ENCODE data around the gene SLIT1. TPM values are rescaled to one million over a fixed set of nuclear protein-coding genes. Genes with fewer than 3 reads are reported as not detected.

The SLIT1 gene
- total RNA-seq, 2 donors from 2014 or later, result 0.44 to 0.50 TPM

- no peak for DNase-seq
- Mint-ChIP-seq H3K4me3 (no peak overlapping the region), H3K27me3 (no peaks in the 10 kb centered on the region), H3K27ac (no peak overlapping the region), H3K4me1 (peaks cover 6% of the 10 kb centered on the region), H3K36me3 (ENCODE audit: low read depth) (no peaks in the 10 kb centered on the region)
- no peaks in the 10 kb centered on the region for H3K9me3 ChIP-seq (ENCODE audit: control insufficient read depth, low read length, poor library complexity, severe bottlenecking)
- no peak for ATAC-seq
Measured at GRCh38 chr10:97157578-97158095, 28.1 kb downstream of the SLIT1 start.

- peaks cover 6% of the 10 kb centered on the region for H3K27me3 Mint-ChIP-seq
- no peaks in the 10 kb centered on the region for H3K9me3 ChIP-seq (ENCODE audit: control insufficient read depth, low read length, poor library complexity, severe bottlenecking)
- H3K27ac Mint-ChIP-seq, result no peak overlapping the region
- no peak for ATAC-seq
- H3K4me3 Mint-ChIP-seq, result no peak overlapping the region
- H3K4me1 Mint-ChIP-seq, result peaks cover 6% of the 10 kb centered on the region
- no peak for DNase-seq
- no peaks in the 10 kb centered on the region for H3K36me3 Mint-ChIP-seq (ENCODE audit: low read depth)
Measured at GRCh38 chr10:97154781-97155180, 31.0 kb downstream of the SLIT1 start.

GRCh38 chr10:97154162-97154561, 31.6 kb downstream of the SLIT1 start:
- DNase-seq (no peak), ATAC-seq (no peak)
- no peaks in the 10 kb centered on the region for H3K9me3 ChIP-seq (ENCODE audit: control insufficient read depth, low read length, poor library complexity, severe bottlenecking)
- Mint-ChIP-seq H3K4me3 (no peak overlapping the region), H3K36me3 (ENCODE audit: low read depth) (no peaks in the 10 kb centered on the region), H3K27ac (no peak overlapping the region), H3K27me3 (peaks cover 6% of the 10 kb centered on the region), H3K4me1 (peaks cover 6% of the 10 kb centered on the region)

GRCh38 chr10:97153270-97153850, 32.4 kb downstream of the SLIT1 start:
- H3K4me1 Mint-ChIP-seq, result peaks cover 6% of the 10 kb centered on the region
- DNase-seq (no peak), ATAC-seq (no peak)
- no peaks in the 10 kb centered on the region for H3K36me3 Mint-ChIP-seq (ENCODE audit: low read depth)
- no peak overlapping the region for H3K27ac Mint-ChIP-seq
- no peak overlapping the region for H3K4me3 Mint-ChIP-seq
- peaks cover 6% of the 10 kb centered on the region for H3K27me3 Mint-ChIP-seq
- H3K9me3 ChIP-seq (ENCODE audit: control insufficient read depth, low read length, poor library complexity, severe bottlenecking), result no peaks in the 10 kb centered on the region

- H3K4me1 Mint-ChIP-seq, result peaks cover 6% of the 10 kb centered on the region
- H3K9me3 ChIP-seq (ENCODE audit: control insufficient read depth, low read length, poor library complexity, severe bottlenecking), result no peaks in the 10 kb centered on the region
- no peaks in the 10 kb centered on the region for H3K36me3 Mint-ChIP-seq (ENCODE audit: low read depth)
Measured at GRCh38 chr10:97151307-97151914, 34.3 kb downstream of the SLIT1 start.

GRCh38 chr10:97150616-97151015, 35.1 kb downstream of the SLIT1 start:
- Mint-ChIP-seq H3K4me1 (peaks cover 4% of the 10 kb centered on the region), H3K27ac (no peak overlapping the region), H3K4me3 (no peak overlapping the region), H3K27me3 (peaks cover 20% of the 10 kb centered on the region), H3K36me3 (ENCODE audit: low read depth) (no peaks in the 10 kb centered on the region)
- no peak for ATAC-seq
- no peak for DNase-seq
- no peaks in the 10 kb centered on the region for H3K9me3 ChIP-seq (ENCODE audit: control insufficient read depth, low read length, poor library complexity, severe bottlenecking)

More at GRCh38 chr10:97151307-97151914, 34.3 kb downstream of the SLIT1 start:
- H3K27ac Mint-ChIP-seq, result no peak overlapping the region
- no peak for ATAC-seq
- H3K27me3 Mint-ChIP-seq, result peaks cover 16% of the 10 kb centered on the region
- no peak overlapping the region for H3K4me3 Mint-ChIP-seq
- DNase-seq, result no peak

GRCh38 chr10:97150013-97150595, 35.7 kb downstream of the SLIT1 start:
- no peak for DNase-seq
- H3K27me3 Mint-ChIP-seq, result peaks cover 20% of the 10 kb centered on the region
- no peak overlapping the region for H3K27ac Mint-ChIP-seq
- no peaks in the 10 kb centered on the region for H3K36me3 Mint-ChIP-seq (ENCODE audit: low read depth)
- no peak overlapping the region for H3K4me3 Mint-ChIP-seq
- H3K9me3 ChIP-seq (ENCODE audit: control insufficient read depth, low read length, poor library complexity, severe bottlenecking), result no peaks in the 10 kb centered on the region
- no peaks in the 10 kb centered on the region for H3K4me1 Mint-ChIP-seq
- no peak for ATAC-seq

- ATAC-seq, result no peak
- no peak overlapping the region for H3K4me3 Mint-ChIP-seq
- peaks cover 26% of the 10 kb centered on the region for H3K27me3 Mint-ChIP-seq
- no peaks in the 10 kb centered on the region for H3K4me1 Mint-ChIP-seq
- H3K27ac Mint-ChIP-seq, result no peak overlapping the region
- no peaks in the 10 kb centered on the region for H3K9me3 ChIP-seq (ENCODE audit: control insufficient read depth, low read length, poor library complexity, severe bottlenecking)
- no peaks in the 10 kb centered on the region for H3K36me3 Mint-ChIP-seq (ENCODE audit: low read depth)
- DNase-seq, result no peak
Measured at GRCh38 chr10:97149079-97149531, 36.7 kb downstream of the SLIT1 start.

- ATAC-seq (no peak), DNase-seq (no peak)
- no peaks in the 10 kb centered on the region for H3K36me3 Mint-ChIP-seq (ENCODE audit: low read depth)
- H3K27ac Mint-ChIP-seq, result no peak overlapping the region
- H3K27me3 Mint-ChIP-seq, result peaks cover 60% of the 10 kb centered on the region
- H3K9me3 ChIP-seq (ENCODE audit: control insufficient read depth, low read length, poor library complexity, severe bottlenecking), result no peaks in the 10 kb centered on the region
- H3K4me3 Mint-ChIP-seq, result no peak overlapping the region
- H3K4me1 Mint-ChIP-seq, result no peaks in the 10 kb centered on the region
Measured at GRCh38 chr10:97144297-97144696, 41.5 kb downstream of the SLIT1 start.

GRCh38 chr10:97142834-97143233, 42.9 kb downstream of the SLIT1 start:
- H3K4me1 Mint-ChIP-seq, result no peaks in the 10 kb centered on the region
- no peaks in the 10 kb centered on the region for H3K9me3 ChIP-seq (ENCODE audit: control insufficient read depth, low read length, poor library complexity, severe bottlenecking)
- peaks cover 70% of the 10 kb centered on the region for H3K27me3 Mint-ChIP-seq
- ATAC-seq, result no peak
- no peak for DNase-seq
- H3K36me3 Mint-ChIP-seq (ENCODE audit: low read depth), result no peaks in the 10 kb centered on the region
- H3K27ac Mint-ChIP-seq, result no peak overlapping the region
- H3K4me3 Mint-ChIP-seq, result no peak overlapping the region

- Mint-ChIP-seq H3K27ac (no peak overlapping the region), H3K36me3 (ENCODE audit: low read depth) (no peaks in the 10 kb centered on the region), H3K4me1 (no peaks in the 10 kb centered on the region), H3K4me3 (no peak overlapping the region), H3K27me3 (peaks cover 67% of the 10 kb centered on the region)
- ATAC-seq (no peak), DNase-seq (no peak)
- no peaks in the 10 kb centered on the region for H3K9me3 ChIP-seq (ENCODE audit: control insufficient read depth, low read length, poor library complexity, severe bottlenecking)
Measured at GRCh38 chr10:97140902-97141745, 44.6 kb downstream of the SLIT1 start.

- DNase-seq (no peak), ATAC-seq (no peak)
- no peak overlapping the region for H3K4me3 Mint-ChIP-seq
Measured at GRCh38 chr10:97140049-97140846, 45.5 kb downstream of the SLIT1 start.

More at GRCh38 chr10:97140049-97140846, 45.5 kb downstream of the SLIT1 start:
- no peaks in the 10 kb centered on the region for H3K36me3 Mint-ChIP-seq (ENCODE audit: low read depth)
- H3K4me1 Mint-ChIP-seq, result no peaks in the 10 kb centered on the region
- H3K27ac Mint-ChIP-seq, result no peak overlapping the region
- no peaks in the 10 kb centered on the region for H3K9me3 ChIP-seq (ENCODE audit: control insufficient read depth, low read length, poor library complexity, severe bottlenecking)
- peaks cover 67% of the 10 kb centered on the region for H3K27me3 Mint-ChIP-seq

Measured in T-helper 17 cell (primary cell).